Measurements from ENCODE around the gene IKZF5.

IKZF5 gene

GRCh38 chr10:123008355-123009104, at the start of gene IKZF5, which contains the start of gene ACADSB:
IKZF5 (minus strand) TSS chr10:123008795; CDS start chr10:122998625, 10,170 bp downstream.
ACADSB (plus strand) TSS chr10:123009006; CDS start chr10:123009030, 24 bp downstream.
- peak; percentile 89 to 94 (median 91) for DNase-seq (ENCODE audit: low read depth in 2 of 3, low spot score in 1 of 3)

GRCh38 chr10:123057968-123058367, 49.4 kb upstream of the IKZF5 start:
- no peak for DNase-seq (ENCODE audit: low read depth in 2 of 3, low spot score in 1 of 3)

GRCh38 chr10:123045961-123046731, 37.6 kb upstream of the IKZF5 start:
- DNase-seq (ENCODE audit: low read depth in 2 of 3, low spot score in 1 of 3) = no peak

- DNase-seq (ENCODE audit: low read depth in 2 of 3, low spot score in 1 of 3) = no peak
These were observed 35.8 kb upstream of the IKZF5 start for GRCh38 chr10:123044391-123044790.

GRCh38 chr10:123043409-123043925, 34.9 kb upstream of the IKZF5 start:
- peak in 2 of 3 donors; percentile 5 to 13 for DNase-seq (ENCODE audit: low read depth in 2 of 3, low spot score in 1 of 3)

- DNase-seq (ENCODE audit: low read depth in 2 of 3, low spot score in 1 of 3) = no peak
These were observed 34.3 kb upstream of the IKZF5 start for GRCh38 chr10:123042708-123043408.

- no peak for DNase-seq (ENCODE audit: low read depth in 2 of 3, low spot score in 1 of 3)
These were observed 31.0 kb upstream of the IKZF5 start for GRCh38 chr10:123039632-123039930.

- DNase-seq (ENCODE audit: low read depth in 2 of 3, low spot score in 1 of 3) = no peak
These were observed 30.4 kb upstream of the IKZF5 start for GRCh38 chr10:123038782-123039631.

GRCh38 chr10:123035467-123036086, 27.0 kb upstream of the IKZF5 start:
- DNase-seq (ENCODE audit: low read depth in 2 of 3, low spot score in 1 of 3) = no peak

- no peak for DNase-seq (ENCODE audit: low read depth in 2 of 3, low spot score in 1 of 3)
These were observed 25.7 kb upstream of the IKZF5 start for GRCh38 chr10:123034332-123034731.

- DNase-seq (ENCODE audit: low read depth in 2 of 3, low spot score in 1 of 3) = no peak
These were observed 22.5 kb upstream of the IKZF5 start for GRCh38 chr10:123031124-123031523.

- DNase-seq (ENCODE audit: low read depth in 2 of 3, low spot score in 1 of 3) = no peak
These were observed 19.3 kb upstream of the IKZF5 start for GRCh38 chr10:123027861-123028260.

GRCh38 chr10:123026302-123026701, 17.7 kb upstream of the IKZF5 start:
- no peak for DNase-seq (ENCODE audit: low read depth in 2 of 3, low spot score in 1 of 3)

GRCh38 chr10:123024540-123024939, 15.9 kb upstream of the IKZF5 start:
- no peak for DNase-seq (ENCODE audit: low read depth in 2 of 3, low spot score in 1 of 3)

- DNase-seq (ENCODE audit: low read depth in 2 of 3, low spot score in 1 of 3) = no peak
These were observed 12.9 kb upstream of the IKZF5 start for GRCh38 chr10:123021517-123021916.

- no peak for DNase-seq (ENCODE audit: low read depth in 2 of 3, low spot score in 1 of 3)
These were observed 11.5 kb upstream of the IKZF5 start for GRCh38 chr10:123019941-123020703.

- no peak for DNase-seq (ENCODE audit: low read depth in 2 of 3, low spot score in 1 of 3)
These were observed 10.7 kb upstream of the IKZF5 start for GRCh38 chr10:123019264-123019663.

- no peak for DNase-seq (ENCODE audit: low read depth in 2 of 3, low spot score in 1 of 3)
These were observed 9.9 kb upstream of the IKZF5 start for GRCh38 chr10:123018531-123018930.

- no peak for DNase-seq (ENCODE audit: low read depth in 2 of 3, low spot score in 1 of 3)
These were observed 9.0 kb upstream of the IKZF5 start for GRCh38 chr10:123017421-123018165.

All from stimulated activated CD4-positive, alpha-beta T cell treated with anti-CD3 and anti-CD28 coated beads, Interleukin-12 subunit alpha, Interleukin-12 subunit beta, amount 100 ng/mL, for 48 hours (primary cell).